Transverse colon (tissue), 4 donors: Measurements from ENCODE around the gene VPS36. TPM values are rescaled to one million over a fixed set of nuclear protein-coding genes. Genes with fewer than 3 reads are reported as not detected.
"Not testable (repeated sequence)": the region's sequence is repeated elsewhere in the genome, so short reads cannot be mapped to it uniquely, and the experiment has no call there.

ENCODE experiments used
- DNase-seq: peaks from one replicate; pipeline ENCODE4 v3.0.0-alpha.2; 2019
- H3K27ac ChIP-seq, 4 donors: fragments of 200-600 bp; sonication (generic); 2 replicates each; pipeline ENCODE4 v1.5.1; 2016 to 2018; ENCODE audit warnings: inconsistent platforms in 4 of 4
- H3K27me3 ChIP-seq: fragments of 200-600 bp; sonication (generic); 2 replicates; pipeline ENCODE4 v1.5.1; 2017; ENCODE audit warnings: inconsistent platforms
- H3K36me3 ChIP-seq, 4 donors: fragments of 200-600 bp; sonication (generic); 2 replicates each; pipeline ENCODE4 v1.5.1; 2017 to 2019; ENCODE audit warnings: inconsistent platforms in 4 of 4
- H3K4me1 ChIP-seq, 4 donors: fragments of 200-600 bp; sonication (generic); 2 replicates each; pipeline ENCODE4 v1.5.1; 2017 to 2020; ENCODE audit warnings: inconsistent platforms in 4 of 4
- H3K4me3 ChIP-seq, 4 donors: fragments of 200-600 bp; sonication (generic); 1 replicate in 1 of 4; 2 replicates in 3 of 4; pipeline versions ENCODE4 v1.5.1 to v1.6.1; 2017 to 2019; ENCODE audit warnings: inconsistent platforms in 4 of 4
- H3K9me3 ChIP-seq, 2 donors: fragments of 200-600 bp; sonication (generic); 2 replicates each; pipeline ENCODE4 v1.5.1; 2017 to 2019; ENCODE audit warnings: inconsistent platforms in 2 of 2
- CTCF ChIP-seq, 5 experiments: fragments of 200-600 bp in 3 of 5; fragments of 450-650 bp in 2 of 5; sonication (generic) in 3 of 5; IDR thresholded peaks; 1 replicate in 2 of 5; 2 replicates in 3 of 5; pipeline ENCODE4 v1.5.1; 2016 to 2017; ENCODE audit warnings: antibody characterized with exemption in 5 of 5, inconsistent platforms in 3 of 5, mild to moderate bottlenecking in 2 of 5, moderate library complexity in 1 of 5
- EP300 ChIP-seq: sonication (generic); formaldehyde crosslinking; IDR thresholded peaks from one replicate; pipeline ENCODE4 v1.6.1; 2017; ENCODE audit warnings: antibody characterized with exemption, low read depth
- POLR2A ChIP-seq: fragments of 450-650 bp; IDR thresholded peaks from one replicate; pipeline ENCODE4 v1.6.1; 2016; ENCODE audit warnings: antibody characterized with exemption, mild to moderate bottlenecking, moderate library complexity
- POLR2AphosphoS5 ChIP-seq, 3 donors: sonication (generic); formaldehyde crosslinking; IDR thresholded peaks; one replicate each; pipeline ENCODE4 v1.6.1; 2016; ENCODE audit warnings: antibody characterized with exemption in 3 of 3
- WGBS, 2 donors: methylation state at CpG; one replicate each; pipeline ENCODE4 v1.1.5; 2018; ENCODE audit warnings: low coverage in 1 of 2; 5-methylcytosine and 5-hydroxymethylcytosine counted together
- in situ Hi-C, 4 donors: fragments of 200-750 bp; cut with MboI; loops; one replicate each; pipeline versions ENCODE4 v1.15.0 to v1.15.1; 2017; ENCODE audit warnings: low sequenced_read_pairs in 3 of 4, low pct_ligation_motif_present in 1 of 4, low pct_unique_long_range_greater_than_20kb in 1 of 4
- intact Hi-C: fragments of 100-400 bp; cut with DNase I; formaldehyde crosslinking; loops from one replicate; pipeline ENCODE4 v1.15.1; 2023; ENCODE audit warnings: low total_unique reads
- total RNA-seq, 4 donors: library from RNA; depleted of rRNA; stranded (reverse); fragments of >200 nt; gene quantifications; one replicate each; pipeline ENCODE4 v1.1.0, GENCODE V29; 2016

VPS36 gene
- total RNA-seq, 4 donors from 2014 or later = 35.2 to 101 (median 71.5) TPM

- no peaks in the 10 kb centered on the region for H3K27me3 ChIP-seq
- in situ Hi-C loops = no loop called here
- no peak for TF ChIP-seq EP300
- TF ChIP-seq POLR2AphosphoS5 (IDR thresholded peaks at IDR 0.05) = no peak
- TF ChIP-seq CTCF (IDR thresholded peaks at IDR 0.05) = no peak
- TF ChIP-seq POLR2A = no peak
- no peaks in the 10 kb centered on the region for H3K9me3 ChIP-seq
- no peaks in the 10 kb centered on the region for H3K4me1 ChIP-seq
- no peak for DNase-seq
- intact Hi-C loops = no loop called here
- WGBS, 2 donors = 91 to 100% methylated on average over 1 of the region's 1 CpG
- peaks cover 0 to 52% (median 18%) of the 10 kb centered on the region in 4 donors for H3K36me3 ChIP-seq
- no peak overlapping the region for H3K27ac ChIP-seq
- no peak overlapping the region for H3K4me3 ChIP-seq
Observed at GRCh38 chr13:52412128-52412527, 38.3 kb downstream of the VPS36 start.

DNA sequence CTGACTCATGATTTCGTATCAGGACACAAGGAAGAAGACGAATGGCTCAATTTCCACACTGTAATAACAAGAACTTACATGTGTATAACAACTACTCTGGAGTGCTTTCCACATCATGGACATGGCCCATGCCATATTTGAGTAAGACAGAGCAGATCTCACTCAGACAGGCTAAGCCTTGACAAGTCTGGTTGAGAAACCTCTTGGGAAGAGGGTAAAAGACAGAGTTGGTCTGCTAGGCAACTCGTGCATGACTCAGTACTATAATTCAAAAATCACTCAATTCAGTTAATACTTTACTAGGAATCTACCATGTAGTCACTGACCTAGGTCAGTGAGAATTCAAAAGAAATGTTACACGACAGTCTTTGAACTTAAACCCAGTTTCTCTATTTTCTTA lies 38.8 kb downstream of the VPS36 start:
- DNase-seq = no peak
- in situ Hi-C loops = no loop called here
- 78 to 79% methylated on average over 3 to 4 of the region's 4 CpGs for WGBS, 2 donors

DNA sequence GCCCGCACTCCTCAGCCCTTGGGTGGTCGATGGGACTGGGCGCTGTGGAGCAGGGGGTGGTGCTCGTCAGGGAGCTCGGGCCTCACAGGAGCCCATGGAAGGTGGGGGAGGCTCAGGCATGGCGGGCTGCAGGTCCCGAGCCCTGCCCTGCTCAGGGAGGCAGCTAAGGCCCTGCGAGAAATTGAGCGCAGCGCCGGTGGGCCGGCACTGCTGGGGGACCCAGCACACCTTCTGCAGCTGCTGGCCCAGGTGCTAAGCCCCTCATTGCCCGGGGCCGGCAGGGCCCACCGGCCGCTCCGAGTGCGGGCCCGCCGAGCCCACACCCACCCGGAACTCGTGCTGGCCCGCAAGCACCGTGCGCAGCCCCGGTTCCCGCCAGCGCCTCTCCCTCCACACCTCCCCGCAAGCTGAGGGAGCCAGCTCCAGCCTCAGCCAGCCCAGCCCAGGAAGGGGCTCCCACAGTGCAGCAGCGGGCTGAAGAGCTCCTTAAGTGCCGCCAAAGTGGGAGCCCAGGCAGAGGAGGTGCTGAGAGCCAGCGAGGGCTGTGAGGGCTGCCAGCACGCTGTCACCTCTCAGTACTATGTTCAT lies 42.3 kb downstream of the VPS36 start:
- intact Hi-C loops, DNase-seq, H3K27ac ChIP-seq, in situ Hi-C loops, H3K4me3 ChIP-seq, H3K9me3 ChIP-seq: not testable (repeated sequence)
- WGBS, 2 donors = 94 to 96% methylated on average over 2 to 23 of the region's 33 CpGs
- peaks cover 7 to 14% (median 13%) of the 10 kb centered on the region in 4 donors for H3K4me1 ChIP-seq
- peaks cover 0 to 17% (median 4%) of the 10 kb centered on the region in 4 donors for H3K36me3 ChIP-seq
- peaks cover 28% of the 10 kb centered on the region for H3K27me3 ChIP-seq

More for the DNA sequence above, 38.8 kb downstream of the VPS36 start:
- no peak for TF ChIP-seq EP300
- TF ChIP-seq POLR2AphosphoS5 (IDR thresholded peaks at IDR 0.05) = no peak
- no peak for TF ChIP-seq POLR2A
- Histone ChIP-seq H3K4me3 (no peak overlapping the region), H3K27me3 (no peaks in the 10 kb centered on the region), H3K27ac (no peak overlapping the region), H3K4me1 (peaks cover 0 to under 1% (median 0%) of the 10 kb centered on the region in 4 donors), H3K36me3 (peaks cover 0 to 47% (median 17%) of the 10 kb centered on the region in 4 donors), H3K9me3 (no peaks in the 10 kb centered on the region)
- intact Hi-C loops = no loop called here

- intact Hi-C loops, H3K9me3 ChIP-seq, H3K27ac ChIP-seq, H3K36me3 ChIP-seq, DNase-seq, in situ Hi-C loops, H3K4me3 ChIP-seq: not testable (repeated sequence)
- Histone ChIP-seq H3K4me1 (peaks cover 7 to 14% (median 13%) of the 10 kb centered on the region in 4 donors), H3K27me3 (peaks cover 28% of the 10 kb centered on the region)
- WGBS, 2 donors = 99% methylated on average over 12 of the region's 12 CpGs; no CpG with 5 or more reads in 1 of the 2 donors
Observed at GRCh38 chr13:52407436-52407835, 43.0 kb downstream of the VPS36 start.

- Histone ChIP-seq H3K36me3 (peaks cover 0 to 2% (median under 1%) of the 10 kb centered on the region in 4 donors), H3K27me3 (peaks cover 28% of the 10 kb centered on the region), H3K4me3 (peak overlapping the region in 1 of 4 donors; percentile 49), H3K4me1 (peaks cover 7 to 14% (median 13%) of the 10 kb centered on the region in 4 donors), H3K9me3 (no peaks in the 10 kb centered on the region), H3K27ac (peak overlapping the region in 1 of 4 donors; percentile 3)
- 54 to 55% methylated on average over 3 to 4 of the region's 4 CpGs for WGBS, 2 donors
- no peak for TF ChIP-seq CTCF (IDR thresholded peaks at IDR 0.05)
- no peak for TF ChIP-seq POLR2A
- TF ChIP-seq EP300 = no peak
- no peak for TF ChIP-seq POLR2AphosphoS5 (IDR thresholded peaks at IDR 0.05)
- intact Hi-C loops (no loop called here), in situ Hi-C loops (no loop called here)
- DNase-seq = no peak
Observed at GRCh38 chr13:52406629-52407028, 43.8 kb downstream of the VPS36 start.
